Adrenal gland (tissue), 12 donors: ENCODE results near the gene GHRH. TPM values are rescaled to one million over a fixed set of nuclear protein-coding genes. Genes with fewer than 3 reads are reported as not detected.

Experiments
- DNase-seq, 7 donors: peaks; one replicate each; pipeline ENCODE4 v3.0.0-alpha.2; 2019 to 2020
- H3K27ac ChIP-seq, 5 donors: fragments of 200-600 bp; sonication (generic) in 4 of 5; 1 replicate in 3 of 5; 2 replicates in 2 of 5; pipeline versions ENCODE4 v1.5.1 to v1.8.0; 2016 to 2020; ENCODE audit warnings: mild to moderate bottlenecking in 1 of 5
- H3K27me3 ChIP-seq: fragments of 200-600 bp; 2 replicates; pipeline ENCODE4 v1.8.0; 2021
- H3K36me3 ChIP-seq, 2 donors: fragments of 200-600 bp; replicated peaks in 1 of 2; 1 replicate in 1 of 2; 2 replicates in 1 of 2; pipeline versions ENCODE4 v1.5.1 to v1.8.0; 2018 to 2022
- H3K4me1 ChIP-seq, 2 donors: fragments of 200-600 bp; replicated peaks in 1 of 2; 1 replicate in 1 of 2; 2 replicates in 1 of 2; pipeline versions ENCODE4 v1.5.1 to v1.8.0; 2018 to 2021
- H3K4me3 ChIP-seq, 4 donors: fragments of 200-600 bp; sonication (generic) in 3 of 4; one replicate each; pipeline ENCODE4 v1.5.1; 2016 to 2018
- H3K9me3 ChIP-seq, 3 donors: fragments of 200-600 bp; sonication (generic) in 1 of 3; replicated peaks in 1 of 3; 1 replicate in 2 of 3; 2 replicates in 1 of 3; pipeline versions ENCODE4 v1.5.1 to v1.8.0; 2016 to 2021
- CTCF ChIP-seq, 6 experiments: fragments of 450-650 bp in 4 of 6; fragments of 200-600 bp in 2 of 6; sonication (generic) in 1 of 6; IDR thresholded peaks; 1 replicate in 5 of 6; 2 replicates in 1 of 6; pipeline versions ENCODE4 v1.5.1 to v1.8.0; 2016 to 2021; ENCODE audit warnings: antibody characterized with exemption in 6 of 6, mild to moderate bottlenecking in 2 of 6, moderate library complexity in 1 of 6
- POLR2A ChIP-seq, 2 donors: fragments of 450-650 bp; IDR thresholded peaks; one replicate each; pipeline ENCODE4 v1.6.1; 2017; ENCODE audit warnings: antibody characterized with exemption in 2 of 2, mild to moderate bottlenecking in 2 of 2, moderate library complexity in 1 of 2
- WGBS, 4 donors: extraction: QIAGEN DNeasy Blood & Tissue Kit in 2 of 4; methylation state at CpG; one replicate each; pipeline versions ENCODE4 v1.1.5 to v1.1.7; 2013 to 2017; 5-methylcytosine and 5-hydroxymethylcytosine counted together
- intact Hi-C, 2 donors: fragments of 100-400 bp; cut with DNase I; formaldehyde crosslinking; loops; one replicate each; pipeline versions ENCODE4 v1.14.1 to v1.15.0; 2022 to 2023
- polyA plus RNA-seq, 3 donors: library from polyadenylated mRNA; stranded (reverse); fragments of 200-250 nt in 2 of 3; fragments of 350-450 nt in 1 of 3; fragmentation: Illumina TruSeq in 1 of 3; extraction: RNeasy Lipid Tissue Mini Kit (QIAGEN cat#74804) in 1 of 3; gene quantifications; one replicate each; pipeline ENCODE4 v1.2.3, GENCODE V29; 2013 to 2014
- total RNA-seq, 9 donors: library from RNA; depleted of rRNA in 4 of 9; stranded (reverse); fragments of >200 nt in 4 of 9; fragments of 120-200 nt in 1 of 9; fragmentation: NEBNext Ultra II Directional in 1 of 9; extraction: Animal tissue kit (Norgen Biotek cat#: 25700) in 1 of 9; gene quantifications; one replicate each; pipeline versions ENCODE4 v1.1.0 to v1.2.4, GENCODE V29; 2013 to 2023
- donor health status: healthy with polysubstance abuse.
- donor health status: Bipolar disorder and iron deficiency.
- donor health status: DM: yes; HTN: yes; CAD: no.
- donor health status: DM: no; HTN: no; CAD: no.
- donor health status: DM: no; HTN: no; CAD: no.
- donor health status: DM: yes; HTN: yes; CAD: no.

Gene GHRH
- total and polyA plus RNA-seq, 12 donors = 0.91 to 26.1 TPM; not detected in 10

- peak; percentile 40 to 86 (median 65) for DNase-seq
- Histone ChIP-seq H3K9me3 (no peaks in the 10 kb centered on the region), H3K27me3 (no peaks in the 10 kb centered on the region), H3K36me3 (peaks cover 0 to 71% of the 10 kb centered on the region in 2 donors), H3K4me3 (no peak overlapping the region), H3K4me1 (peaks cover 0 to 15% of the 10 kb centered on the region in 2 donors), H3K27ac (peak overlapping the region in 4 of 5 donors; percentile 45 to 72 (median 52))
- 59 to 66% (median 64%) methylated on average over 6 of the region's 6 CpGs for WGBS, 4 donors
- TF ChIP-seq CTCF (IDR thresholded peaks at IDR 0.05) (peak; percentile 65 to 84 (median 74)), POLR2A (IDR thresholded peaks at IDR 0.05) (no peak)
- intact Hi-C loops = no loop called here
Measured at GRCh38 chr20:37202267-37202943, 59.2 kb downstream of the GHRH start.

GRCh38 chr20:37201827-37202162 is 59.8 kb downstream of the GHRH start:
- no peak for DNase-seq
- Histone ChIP-seq H3K4me3 (no peak overlapping the region), H3K36me3 (peaks cover 0 to 65% of the 10 kb centered on the region in 2 donors), H3K27ac (peak overlapping the region in 4 of 5 donors; percentile 43 to 72 (median 52)), H3K9me3 (no peaks in the 10 kb centered on the region), H3K4me1 (peaks cover 0 to 15% of the 10 kb centered on the region in 2 donors), H3K27me3 (no peaks in the 10 kb centered on the region)
- intact Hi-C loops = no loop called here
- 56 to 64% (median 58%) methylated on average over 2 of the region's 2 CpGs for WGBS, 4 donors
- TF ChIP-seq CTCF (IDR thresholded peaks at IDR 0.05) (no peak), POLR2A (IDR thresholded peaks at IDR 0.05) (no peak)

Other genes starting within 250 kb of the GHRH start
- gene RBL1, start 165.8 kb downstream of the GHRH start, total RNA-seq = 10 to 100 TPM in 1 of 9 donors, 1 to 10 TPM in 7, under 1 TPM in 1; 0.91 to 12.6 (median 6.6) TPM
- 1 to 10 TPM; 1.1 to 4.6 (median 1.8) TPM for gene RBL1, start 165.8 kb downstream of the GHRH start, polyA plus RNA-seq
- gene RPN2, start 82.5 kb downstream of the GHRH start, total RNA-seq = 100 to 1,000 TPM; 165 to 340 (median 235) TPM
- gene RPN2, start 82.5 kb downstream of the GHRH start, polyA plus RNA-seq = 100 to 1,000 TPM in 1 of 3 donors, 10 to 100 TPM in 2; 35.7 to 403 (median 73.2) TPM
- gene MROH8, start 82.3 kb downstream of the GHRH start, total RNA-seq = 1 to 10 TPM; 1.3 to 6.5 (median 3.5) TPM
- 10 to 100 TPM in 1 of 3 donors, 1 to 10 TPM in 2; 4.4 to 13.8 (median 6.6) TPM for gene MROH8, start 82.3 kb downstream of the GHRH start, polyA plus RNA-seq
- gene MANBAL, start 27.8 kb upstream of the GHRH start, total RNA-seq = 100 to 1,000 TPM in 1 of 9 donors, 10 to 100 TPM in 8; 13.9 to 364 (median 49.6) TPM
- gene MANBAL, start 27.8 kb upstream of the GHRH start, polyA plus RNA-seq = 100 to 1,000 TPM in 1 of 3 donors, 10 to 100 TPM in 2; 53.7 to 101 (median 67.3) TPM
- gene SRC, start 84.3 kb upstream of the GHRH start, total RNA-seq = 10 to 100 TPM; 10.6 to 83.0 (median 53.6) TPM
- 10 to 100 TPM; 45.6 to 68.6 (median 49.0) TPM for gene SRC, start 84.3 kb upstream of the GHRH start, polyA plus RNA-seq